Neutrophil (primary cell): ENCODE measurements around the gene TACSTD2.
"Not testable (repeated sequence)": the region's sequence is repeated elsewhere in the genome, so short reads cannot be mapped to it uniquely, and the experiment has no call there.

Experiments used
- H3K27ac ChIP-seq: fragments of 200-600 bp; sonication (generic); 2 replicates; pipeline ENCODE4 v1.5.1; 2016; ENCODE audit warnings: mild to moderate bottlenecking, moderate library complexity
- H3K27me3 ChIP-seq: fragments of 200-600 bp; sonication (generic); 2 replicates; pipeline ENCODE4 v1.6.0; 2016; ENCODE audit warnings: mild to moderate bottlenecking
- H3K36me3 ChIP-seq: fragments of 200-600 bp; sonication (generic); 2 replicates; pipeline ENCODE4 v1.5.1; 2017
- H3K4me1 ChIP-seq, 2 experiments: fragments of 200-600 bp in 1 of 2; sonication (generic) in 1 of 2; 1 replicate in 1 of 2; 2 replicates in 1 of 2; pipeline versions ENCODE4 v1.5.1 to v1.6.1; 2013 to 2016; ENCODE audit warnings: low read depth in 1 of 2, low read length in 1 of 2, mild to moderate bottlenecking in 1 of 2, moderate library complexity in 1 of 2; ENCODE audit not compliant: control insufficient read depth in 1 of 2, insufficient read depth in 1 of 2
- H3K4me3 ChIP-seq, 2 experiments: fragments of 200-600 bp in 1 of 2; sonication (generic) in 1 of 2; 1 replicate in 1 of 2; 2 replicates in 1 of 2; pipeline ENCODE4 v1.5.1; 2013 to 2016; ENCODE audit warnings: low read depth in 1 of 2, low read length in 1 of 2, mild to moderate bottlenecking in 1 of 2, moderate library complexity in 1 of 2
- H3K9me3 ChIP-seq: fragments of 200-600 bp; sonication (generic); 2 replicates; pipeline ENCODE4 v1.5.1; 2016
- CTCF ChIP-seq: fragments of 200-600 bp; sonication (generic); IDR thresholded peaks from 2 replicates; pipeline ENCODE4 v1.5.1; 2016; ENCODE audit warnings: antibody characterized with exemption

The TACSTD2 gene

GRCh38 chr1:58538821-58539220 is 38.2 kb downstream of the TACSTD2 start:
- Histone ChIP-seq H3K27ac (no peak overlapping the region), H3K4me1 (no peaks in the 10 kb centered on the region), H3K36me3 (peaks cover 3% of the 10 kb centered on the region), H3K4me3 (no peak overlapping the region), H3K27me3 (no peaks in the 10 kb centered on the region), H3K9me3 (no peaks in the 10 kb centered on the region)
- no peak for TF ChIP-seq CTCF

- H3K36me3 ChIP-seq = peaks cover 15% of the 10 kb centered on the region
- H3K9me3 ChIP-seq, H3K27ac ChIP-seq, H3K4me3 ChIP-seq, H3K27me3 ChIP-seq, H3K4me1 ChIP-seq: not testable (repeated sequence)
Measured at GRCh38 chr1:58531842-58532241, 45.2 kb downstream of the TACSTD2 start.

- Histone ChIP-seq H3K27ac (no peak overlapping the region), H3K9me3 (no peaks in the 10 kb centered on the region), H3K4me1 (peaks cover 7 to 15% of the 10 kb centered on the region in 2 experiments), H3K27me3 (no peaks in the 10 kb centered on the region), H3K36me3 (peaks cover 28% of the 10 kb centered on the region), H3K4me3 (no peak overlapping the region)
- TF ChIP-seq CTCF = no peak
Measured at GRCh38 chr1:58529284-58529683, 47.8 kb downstream of the TACSTD2 start.

- H3K4me3 ChIP-seq = no peak overlapping the region
- no peaks in the 10 kb centered on the region for H3K27me3 ChIP-seq
- peaks cover 28% of the 10 kb centered on the region for H3K36me3 ChIP-seq
- H3K27ac ChIP-seq = no peak overlapping the region
- no peaks in the 10 kb centered on the region for H3K9me3 ChIP-seq
- TF ChIP-seq CTCF = no peak
- H3K4me1 ChIP-seq = peaks cover 11 to 21% of the 10 kb centered on the region in 2 experiments
Measured at GRCh38 chr1:58528518-58528917, 48.5 kb downstream of the TACSTD2 start.
